ENCODE measurements around the gene XYLT2. TPM values are rescaled to one million over a fixed set of nuclear protein-coding genes. Genes with fewer than 3 reads are reported as not detected.

Gene XYLT2
- polyA plus RNA-seq, 2 of the 4 experiments (the other 2 are of a cell fraction) = 9.7 to 15.8 TPM

- TF ChIP-seq BCL3 (IDR thresholded peaks at IDR 0.05) (peak; percentile 82), MYC (IDR thresholded peaks at IDR 0.05; ENCODE audit: borderline replicate concordance, low read length) (peak; percentile 84; the same call in 1 of the 2 replicates), PBX3 (IDR thresholded peaks at IDR 0.05) (peak; percentile 42; the same call in 1 of the 2 replicates), CEBPB (IDR thresholded peaks at IDR 0.05) (no peak), USF2 (IDR thresholded peaks at IDR 0.05) (no peak), RFX5 (IDR thresholded peaks at IDR 0.05) (no peak), MAFK (IDR thresholded peaks at IDR 0.05; ENCODE audit: partially characterized antibody) (no peak), PHF8 (IDR thresholded peaks at IDR 0.05; ENCODE audit: borderline replicate concordance, low read depth) (peak; percentile 98), POLR2A (IDR thresholded peaks at IDR 0.05; ENCODE audit: low read length) (peak; percentile 91), HES2 (IDR thresholded peaks at IDR 0.05) (no peak), SREBF2 (IDR thresholded peaks at IDR 0.05) (no peak), REST (IDR thresholded peaks at IDR 0.05) (0 out of 2 replicates have a peak, but pooled peaks have one; percentile 22), MAZ (IDR thresholded peaks at IDR 0.05; ENCODE audit: borderline replicate concordance, low read depth, low read length) (peak; percentile 84; the same call in 1 of the 2 replicates), CBX8 (IDR thresholded peaks at IDR 0.05) (no peak), BHLHE40 (IDR thresholded peaks at IDR 0.05; ENCODE audit: low read depth, low read length) (no peak), CHD4 (IDR thresholded peaks at IDR 0.05; ENCODE audit: borderline replicate concordance) (no peak), E2F6 (IDR thresholded peaks at IDR 0.05; ENCODE audit: borderline replicate concordance, low read depth) (peak; percentile 97), HOXB13 (CRISPR knock-in tag; IDR thresholded peaks at IDR 0.05; ENCODE audit: low read depth) (no peak), ZFP36 (IDR thresholded peaks at IDR 0.05; ENCODE audit: borderline replicate concordance, partially characterized antibody) (no peak), FOSB (CRISPR knock-in tag; IDR thresholded peaks at IDR 0.05) (no peak), HEYL (CRISPR knock-in tag; IDR thresholded peaks at IDR 0.05) (no peak)
These were observed 51.4 kb downstream of the XYLT2 start, which contains the start of gene LRRC59 (continued) for GRCh38 chr17:50397111-50397918.
